MM.1S (cell line): ENCODE results near the gene TJP2.

Experiments
- CTCF ChIP-seq: fragments of 300-600 bp; sonication (generic); IDR thresholded peaks from 2 replicates; pipeline ENCODE4 v1.5.1; 2016; ENCODE audit warnings: antibody characterized with exemption, low read length, mixed read lengths
- EZH2 ChIP-seq: fragments of 300-600 bp; sonication (generic); optimal IDR thresholded peaks from 2 replicates; pipeline ENCODE3; 2017; ENCODE audit warnings: low read depth, mild to moderate bottlenecking, antibody characterized with exemption, low read length, mixed read lengths
- EZH2phosphoT487 ChIP-seq: fragments of 300-600 bp; sonication (generic); IDR thresholded peaks from 2 replicates; pipeline ENCODE4 v1.6.1; 2018; ENCODE audit warnings: antibody characterized with exemption, low read length

GRCh38 chr9:69173891-69174615 is at the start of gene TJP2:
- TF ChIP-seq CTCF = no peak
- TF ChIP-seq EZH2phosphoT487 = no peak
- no peak for TF ChIP-seq EZH2
